GM12875 (cell line): ENCODE results near the gene VPS8.

ENCODE experiments used
- H3K4me3 ChIP-seq: one replicate; pipeline ENCODE4 v1.5.1; 2011; ENCODE audit warnings: low read depth, low read length, control low read depth
- CTCF ChIP-seq: IDR thresholded peaks from 2 replicates; pipeline ENCODE4 v1.5.1; 2011; ENCODE audit warnings: low read depth, mild to moderate bottlenecking, control low read depth, inconsistent platforms, low read length, moderate library complexity, borderline replicate concordance; ENCODE audit not compliant: insufficient read depth

The VPS8 gene

GRCh38 chr3:184914628-184915027 lies 102.7 kb downstream of the VPS8 start:
- TF ChIP-seq CTCF = no peak
- no peak overlapping the region for H3K4me3 ChIP-seq

- H3K4me3 ChIP-seq = no peak overlapping the region
- TF ChIP-seq CTCF = no peak
Observed at GRCh38 chr3:184918750-184919149, 106.8 kb downstream of the VPS8 start.

- H3K4me3 ChIP-seq = no peak overlapping the region
- no peak for TF ChIP-seq CTCF
Observed at GRCh38 chr3:184919651-184920050, 107.7 kb downstream of the VPS8 start.

GRCh38 chr3:184924547-184924946 lies 112.6 kb downstream of the VPS8 start:
- no peak for TF ChIP-seq CTCF
- no peak overlapping the region for H3K4me3 ChIP-seq

- H3K4me3 ChIP-seq = no peak overlapping the region
- TF ChIP-seq CTCF = no peak
Observed at GRCh38 chr3:184927796-184928315, 115.9 kb downstream of the VPS8 start.

- TF ChIP-seq CTCF = no peak
- H3K4me3 ChIP-seq = no peak overlapping the region
Observed at GRCh38 chr3:184932777-184933176, 120.8 kb downstream of the VPS8 start.

GRCh38 chr3:184937611-184938010 lies 125.6 kb downstream of the VPS8 start:
- no peak for TF ChIP-seq CTCF
- H3K4me3 ChIP-seq = no peak overlapping the region
